ENCODE results near the gene ZNF595. TPM values are rescaled to one million over a fixed set of nuclear protein-coding genes. Genes with fewer than 3 reads are reported as not detected.
"Not testable (repeated sequence)": the region's sequence is repeated elsewhere in the genome, so short reads cannot be mapped to it uniquely, and the experiment has no call there.

The ZNF595 gene
- polyA plus RNA-seq, 3 donors: 0.58 to 7.3 (median 1.6) TPM

DNA sequence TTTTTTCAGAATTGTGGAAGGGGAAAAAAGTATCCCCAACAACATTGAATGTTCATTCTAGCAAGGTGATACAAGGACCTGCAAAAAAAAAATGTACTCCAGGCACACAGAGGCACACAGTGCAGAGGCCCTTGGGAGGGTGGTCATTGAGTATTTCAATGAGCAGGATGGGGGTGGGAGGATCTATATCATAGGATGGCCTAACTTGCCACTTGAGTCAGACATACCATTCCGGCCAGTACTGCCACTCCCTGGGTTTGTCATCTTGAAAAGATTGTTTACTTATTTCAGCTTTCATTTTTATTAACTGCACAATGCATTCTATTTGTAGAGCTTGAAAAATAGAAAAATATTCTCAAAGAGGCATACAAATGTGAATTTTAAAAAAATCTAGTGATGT lies 18.7 kb downstream of the ZNF595 start:
- H3K27me3 Mint-ChIP-seq (ENCODE audit: low read depth in 3 of 3): no peaks in the 10 kb centered on the region
- H4K20me1 ChIP-seq (ENCODE audit: insufficient read depth, low read length): no peaks in the 10 kb centered on the region
- peaks cover 3 to 56% of the 10 kb centered on the region in 2 donors for H3K36me3 ChIP-seq (replicated peaks in 1 of 2; ENCODE audit: control insufficient read depth in 1 of 2, insufficient read depth in 2 of 2, low read length in 2 of 2)
- H3K27ac ChIP-seq (ENCODE audit: low read depth in 1 of 2, low read length in 2 of 2): no peak overlapping the region
- H3K27me3 ChIP-seq (ENCODE audit: control insufficient read depth in 2 of 2, insufficient read depth in 2 of 2, low read length in 2 of 2): no peaks in the 10 kb centered on the region
- peaks cover 27 to 45% of the 10 kb centered on the region in 2 donors for H3K36me3 Mint-ChIP-seq
- no peak for DNase-seq
- intact Hi-C loops (cut with micrococcal nuclease): no loop called here
- H3K79me2 ChIP-seq (ENCODE audit: insufficient read depth, low read length): no peaks in the 10 kb centered on the region
- no peak overlapping the region for H3K27ac Mint-ChIP-seq
- peaks cover 48 to 77% (median 63%) of the 10 kb centered on the region in 7 donors for H3K9me3 Mint-ChIP-seq
- WGBS (ENCODE audit: insufficient coverage): no CpG with 5 or more reads among the region's 1 CpG
- H3K9ac ChIP-seq (ENCODE audit: insufficient read depth, low read length, poor library complexity, severe bottlenecking): no peak overlapping the region
- no peak overlapping the region for H3K4me3 Mint-ChIP-seq
- TF ChIP-seq, protein P1, sequence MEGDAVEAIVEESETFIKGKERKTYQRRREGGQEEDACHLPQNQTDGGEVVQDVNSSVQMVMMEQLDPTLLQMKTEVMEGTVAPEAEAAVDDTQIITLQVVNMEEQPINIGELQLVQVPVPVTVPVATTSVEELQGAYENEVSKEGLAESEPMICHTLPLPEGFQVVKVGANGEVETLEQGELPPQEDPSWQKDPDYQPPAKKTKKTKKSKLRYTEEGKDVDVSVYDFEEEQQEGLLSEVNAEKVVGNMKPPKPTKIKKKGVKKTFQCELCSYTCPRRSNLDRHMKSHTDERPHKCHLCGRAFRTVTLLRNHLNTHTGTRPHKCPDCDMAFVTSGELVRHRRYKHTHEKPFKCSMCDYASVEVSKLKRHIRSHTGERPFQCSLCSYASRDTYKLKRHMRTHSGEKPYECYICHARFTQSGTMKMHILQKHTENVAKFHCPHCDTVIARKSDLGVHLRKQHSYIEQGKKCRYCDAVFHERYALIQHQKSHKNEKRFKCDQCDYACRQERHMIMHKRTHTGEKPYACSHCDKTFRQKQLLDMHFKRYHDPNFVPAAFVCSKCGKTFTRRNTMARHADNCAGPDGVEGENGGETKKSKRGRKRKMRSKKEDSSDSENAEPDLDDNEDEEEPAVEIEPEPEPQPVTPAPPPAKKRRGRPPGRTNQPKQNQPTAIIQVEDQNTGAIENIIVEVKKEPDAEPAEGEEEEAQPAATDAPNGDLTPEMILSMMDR (IDR thresholded peaks at IDR 0.05): no peak
- H3K4me1 Mint-ChIP-seq: no peaks in the 10 kb centered on the region
- no peaks in the 10 kb centered on the region for H3K4me1 ChIP-seq (ENCODE audit: control insufficient read depth in 1 of 2, insufficient read depth in 2 of 2, low read length in 2 of 2)
- H3K4me2 ChIP-seq (replicated peaks; ENCODE audit: extremely low read depth, low read length, poor library complexity, severe bottlenecking): no peak overlapping the region
- no peak overlapping the region for H2AFZ ChIP-seq (ENCODE audit: insufficient read depth, low read depth, low read length, poor library complexity, severe bottlenecking)
- H3K4me3 ChIP-seq (replicated peaks in 1 of 3; ENCODE audit: low read depth in 2 of 3, low read length in 3 of 3): no peak overlapping the region
- H3K9me3 ChIP-seq (replicated peaks in 1 of 2; ENCODE audit: control insufficient read depth in 1 of 2, insufficient read depth in 1 of 2, low read length in 2 of 2): peaks cover 45 to 82% of the 10 kb centered on the region in 2 donors

DNA sequence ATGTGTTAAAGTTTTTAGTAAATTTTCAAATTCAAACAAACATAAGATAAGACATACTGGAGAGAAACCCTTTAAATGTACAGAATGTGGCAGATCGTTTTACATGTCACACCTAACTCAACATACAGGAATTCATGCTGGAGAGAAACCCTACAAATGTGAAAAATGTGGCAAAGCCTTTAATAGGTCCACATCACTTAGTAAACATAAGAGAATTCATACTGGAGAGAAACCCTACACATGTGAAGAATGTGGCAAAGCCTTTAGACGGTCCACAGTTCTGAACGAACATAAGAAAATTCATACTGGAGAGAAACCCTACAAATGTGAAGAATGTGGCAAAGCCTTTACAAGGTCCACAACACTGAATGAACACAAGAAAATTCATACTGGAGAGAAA lies 32.8 kb downstream of the ZNF595 start:
- Histone ChIP-seq H3K79me2 (ENCODE audit: insufficient read depth, low read length) (no peaks in the 10 kb centered on the region), H3K9me3 (replicated peaks in 1 of 2; ENCODE audit: control insufficient read depth in 1 of 2, insufficient read depth in 1 of 2, low read length in 2 of 2) (peaks cover 27 to 95% of the 10 kb centered on the region in 2 donors), H3K4me3 (replicated peaks in 1 of 3; ENCODE audit: low read depth in 2 of 3, low read length in 3 of 3) (peak overlapping the region in 1 of 3 experiments; percentile 38), H3K4me1 (ENCODE audit: control insufficient read depth in 1 of 2, insufficient read depth in 2 of 2, low read length in 2 of 2) (no peaks in the 10 kb centered on the region), H3K9ac (ENCODE audit: insufficient read depth, low read length, poor library complexity, severe bottlenecking) (no peak overlapping the region), H3K4me2 (replicated peaks; ENCODE audit: extremely low read depth, low read length, poor library complexity, severe bottlenecking) (no peak overlapping the region), H3K27ac (ENCODE audit: low read depth in 1 of 2, low read length in 2 of 2) (no peak overlapping the region), H3K36me3 (replicated peaks in 1 of 2; ENCODE audit: control insufficient read depth in 1 of 2, insufficient read depth in 2 of 2, low read length in 2 of 2) (peaks cover 0 to 39% of the 10 kb centered on the region in 2 donors), H2AFZ (ENCODE audit: insufficient read depth, low read depth, low read length, poor library complexity, severe bottlenecking) (no peak overlapping the region), H4K20me1 (ENCODE audit: insufficient read depth, low read length) (no peaks in the 10 kb centered on the region), H3K27me3 (ENCODE audit: control insufficient read depth in 2 of 2, insufficient read depth in 2 of 2, low read length in 2 of 2) (no peaks in the 10 kb centered on the region)
- H3K27me3 Mint-ChIP-seq (ENCODE audit: low read depth in 3 of 3): no peaks in the 10 kb centered on the region
- H3K4me1 Mint-ChIP-seq: no peaks in the 10 kb centered on the region
- intact Hi-C loops (cut with micrococcal nuclease): no loop called here
- H3K9me3 Mint-ChIP-seq: peaks cover 42 to 84% (median 70%) of the 10 kb centered on the region in 7 donors
- no peak for DNase-seq
- WGBS (ENCODE audit: insufficient coverage): no CpG with 5 or more reads among the region's 3 CpGs
- no peak overlapping the region for H3K4me3 Mint-ChIP-seq
- H3K36me3 Mint-ChIP-seq: peaks cover 19 to 32% of the 10 kb centered on the region in 2 donors
- H3K27ac Mint-ChIP-seq: no peak overlapping the region
- TF ChIP-seq, protein P1 (IDR thresholded peaks at IDR 0.05): no peak

DNA sequence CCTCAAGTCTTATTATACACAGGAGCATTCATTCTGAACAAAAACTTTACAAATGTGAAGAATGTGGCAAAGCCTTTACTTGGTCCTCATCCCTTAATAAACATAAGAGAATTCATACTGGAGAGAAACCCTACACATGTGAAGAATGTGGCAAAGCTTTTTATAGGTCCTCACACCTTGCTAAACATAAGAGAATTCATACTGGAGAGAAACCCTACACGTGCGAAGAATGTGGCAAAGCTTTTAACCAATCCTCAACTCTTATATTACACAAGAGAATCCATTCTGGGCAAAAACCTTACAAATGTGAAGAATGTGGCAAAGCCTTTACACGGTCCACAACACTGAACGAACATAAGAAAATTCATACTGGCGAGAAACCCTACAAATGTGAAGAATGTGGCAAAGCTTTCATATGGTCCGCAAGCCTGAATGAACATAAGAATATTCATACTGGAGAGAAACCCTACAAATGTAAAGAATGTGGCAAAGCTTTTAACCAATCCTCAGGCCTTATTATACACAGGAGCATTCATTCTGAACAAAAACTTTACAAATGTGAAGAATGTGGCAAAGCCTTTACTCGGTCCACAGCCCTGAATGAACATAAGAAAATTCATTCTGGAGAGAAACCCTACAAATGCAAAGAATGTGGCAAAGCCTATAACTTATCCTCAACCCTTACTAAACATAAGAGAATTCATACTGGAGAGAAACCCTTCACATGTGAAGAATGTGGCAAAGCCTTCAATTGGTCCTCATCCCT lies 33.6 kb downstream of the ZNF595 start:
- H2AFZ ChIP-seq (ENCODE audit: insufficient read depth, low read depth, low read length, poor library complexity, severe bottlenecking); H3K9ac ChIP-seq (ENCODE audit: insufficient read depth, low read length, poor library complexity, severe bottlenecking); H3K4me2 ChIP-seq (replicated peaks; ENCODE audit: extremely low read depth, low read length, poor library complexity, severe bottlenecking); DNase-seq; H3K79me2 ChIP-seq (ENCODE audit: insufficient read depth, low read length); H3K27ac Mint-ChIP-seq; H3K4me1 ChIP-seq (ENCODE audit: control insufficient read depth in 1 of 2, insufficient read depth in 2 of 2, low read length in 2 of 2); intact Hi-C loops (cut with micrococcal nuclease); H3K27ac ChIP-seq (ENCODE audit: low read depth in 1 of 2, low read length in 2 of 2); H3K27me3 Mint-ChIP-seq (ENCODE audit: low read depth in 3 of 3); H4K20me1 ChIP-seq (ENCODE audit: insufficient read depth, low read length); H3K4me1 Mint-ChIP-seq; H3K27me3 ChIP-seq (ENCODE audit: control insufficient read depth in 2 of 2, insufficient read depth in 2 of 2, low read length in 2 of 2); H3K4me3 Mint-ChIP-seq: not testable (repeated sequence)
- Histone ChIP-seq H3K9me3 (replicated peaks in 1 of 2; ENCODE audit: control insufficient read depth in 1 of 2, insufficient read depth in 1 of 2, low read length in 2 of 2) (peaks cover 28 to 95% of the 10 kb centered on the region in 2 donors), H3K36me3 (replicated peaks in 1 of 2; ENCODE audit: control insufficient read depth in 1 of 2, insufficient read depth in 2 of 2, low read length in 2 of 2) (peaks cover 0 to 33% of the 10 kb centered on the region in 2 donors), H3K4me3 (replicated peaks in 1 of 3; ENCODE audit: low read depth in 2 of 3, low read length in 3 of 3) (peak overlapping the region in 1 of 3 experiments; percentile 38)
- peaks cover 18 to 26% of the 10 kb centered on the region in 2 donors for H3K36me3 Mint-ChIP-seq
- WGBS (ENCODE audit: insufficient coverage): 100% methylated on average over 1 of the region's 7 CpGs
- H3K9me3 Mint-ChIP-seq: peaks cover 48 to 87% (median 75%) of the 10 kb centered on the region in 7 donors
